Astrocyte of the spinal cord (primary cell): ENCODE measurements around the gene MAGI2.

Experiments
- DNase-seq: peaks from one replicate; pipeline ENCODE4 v3.0.0; 2011; ENCODE audit warnings: low read depth, low spot score
- H3K4me3 ChIP-seq: 2 replicates; pipeline ENCODE4 v1.5.1; 2011; ENCODE audit warnings: low read depth, mild to moderate bottlenecking, low read length, moderate library complexity
- in situ Hi-C: cut with HindIII; loops from 2 replicates; pipeline ENCODE4 v1.10.0; 2017; ENCODE audit warnings: low sequenced_read_pairs
- TF ChIP-seq, protein P1 (sequence below): IDR thresholded peaks from 2 replicates; pipeline ENCODE4 v1.5.1; 2012; ENCODE audit warnings: low read depth, mild to moderate bottlenecking, low read length, inconsistent platforms

Gene MAGI2

DNA sequence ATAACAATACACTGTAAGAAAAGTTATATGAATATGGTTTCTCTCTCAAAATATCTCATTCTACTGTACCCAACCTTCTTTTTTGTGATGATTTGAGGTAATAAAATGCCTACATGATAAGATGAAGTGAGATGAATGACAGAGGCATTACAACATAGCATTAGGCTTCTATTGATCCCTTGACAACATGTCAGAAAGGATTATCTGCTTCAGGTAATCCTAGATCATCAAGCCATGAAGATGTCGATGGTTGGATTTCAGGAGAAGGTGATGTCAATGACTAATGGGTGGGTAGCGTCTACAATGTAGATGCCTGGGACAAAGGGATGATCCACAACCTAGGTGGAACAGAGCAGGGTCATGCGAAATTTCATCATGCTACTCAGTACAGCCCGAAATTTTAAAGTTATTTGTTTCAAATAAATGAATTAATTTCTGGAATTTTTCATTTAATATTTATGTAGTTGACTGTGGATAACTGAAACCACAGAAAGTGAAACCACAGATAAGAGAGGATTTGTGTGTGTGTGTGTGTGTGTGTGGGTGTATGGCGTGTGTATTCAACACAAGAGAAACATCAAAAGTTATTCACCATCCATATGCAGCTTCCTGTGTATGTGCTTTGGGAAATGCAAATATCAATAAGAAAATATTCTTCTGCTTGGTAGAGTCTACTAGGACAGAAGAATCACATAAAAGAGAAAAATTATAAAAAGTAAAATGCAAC, 77.0 kb downstream of the MAGI2 start:
- TF ChIP-seq, protein P1, sequence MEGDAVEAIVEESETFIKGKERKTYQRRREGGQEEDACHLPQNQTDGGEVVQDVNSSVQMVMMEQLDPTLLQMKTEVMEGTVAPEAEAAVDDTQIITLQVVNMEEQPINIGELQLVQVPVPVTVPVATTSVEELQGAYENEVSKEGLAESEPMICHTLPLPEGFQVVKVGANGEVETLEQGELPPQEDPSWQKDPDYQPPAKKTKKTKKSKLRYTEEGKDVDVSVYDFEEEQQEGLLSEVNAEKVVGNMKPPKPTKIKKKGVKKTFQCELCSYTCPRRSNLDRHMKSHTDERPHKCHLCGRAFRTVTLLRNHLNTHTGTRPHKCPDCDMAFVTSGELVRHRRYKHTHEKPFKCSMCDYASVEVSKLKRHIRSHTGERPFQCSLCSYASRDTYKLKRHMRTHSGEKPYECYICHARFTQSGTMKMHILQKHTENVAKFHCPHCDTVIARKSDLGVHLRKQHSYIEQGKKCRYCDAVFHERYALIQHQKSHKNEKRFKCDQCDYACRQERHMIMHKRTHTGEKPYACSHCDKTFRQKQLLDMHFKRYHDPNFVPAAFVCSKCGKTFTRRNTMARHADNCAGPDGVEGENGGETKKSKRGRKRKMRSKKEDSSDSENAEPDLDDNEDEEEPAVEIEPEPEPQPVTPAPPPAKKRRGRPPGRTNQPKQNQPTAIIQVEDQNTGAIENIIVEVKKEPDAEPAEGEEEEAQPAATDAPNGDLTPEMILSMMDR = no peak
- no peak overlapping the region for H3K4me3 ChIP-seq
- no peak for DNase-seq
- in situ Hi-C loops = no loop called here

DNA sequence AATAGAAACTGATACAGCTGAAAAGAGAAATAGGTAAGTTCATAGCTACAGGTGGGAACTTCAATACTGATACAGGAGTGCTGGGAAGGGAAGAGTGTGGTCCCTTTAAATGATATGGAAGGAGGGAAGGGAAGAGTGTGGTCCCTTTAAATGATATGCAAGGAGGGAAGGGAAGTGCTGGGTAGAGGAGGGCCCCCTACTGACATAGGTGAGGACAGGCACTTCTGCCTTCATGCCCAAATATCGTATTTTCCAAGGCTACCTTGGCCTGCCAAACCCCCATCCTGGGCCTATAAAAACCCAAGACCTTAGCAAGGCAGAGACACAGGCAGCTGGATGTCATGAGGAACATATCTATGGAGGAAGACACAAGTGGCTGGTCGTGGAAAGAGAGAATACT, 92.3 kb downstream of the MAGI2 start:
- in situ Hi-C loops = no loop called here
- no peak overlapping the region for H3K4me3 ChIP-seq
- no peak for DNase-seq
- TF ChIP-seq, protein P1 = no peak

DNA sequence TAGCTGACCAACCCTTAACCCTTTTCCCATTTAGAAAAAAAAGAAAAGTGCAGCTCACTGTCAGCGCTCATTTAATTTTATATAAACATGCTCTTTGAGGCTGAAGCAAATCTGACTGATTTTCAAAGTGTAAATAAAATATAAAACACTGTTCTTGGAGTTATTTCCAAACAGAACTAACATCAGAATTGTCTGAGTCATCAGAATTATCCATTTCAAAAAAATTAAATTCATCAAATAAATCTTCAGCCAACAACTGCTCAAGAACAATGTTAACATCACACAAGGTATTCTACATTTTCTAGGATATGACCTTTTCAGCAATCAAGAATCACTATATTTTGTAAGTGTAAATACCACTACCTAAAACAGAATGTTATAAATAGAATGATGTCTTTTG, 93.6 kb downstream of the MAGI2 start:
- TF ChIP-seq, protein P1 = no peak
- DNase-seq = no peak
- H3K4me3 ChIP-seq = no peak overlapping the region
- in situ Hi-C loops = no loop called here

DNA sequence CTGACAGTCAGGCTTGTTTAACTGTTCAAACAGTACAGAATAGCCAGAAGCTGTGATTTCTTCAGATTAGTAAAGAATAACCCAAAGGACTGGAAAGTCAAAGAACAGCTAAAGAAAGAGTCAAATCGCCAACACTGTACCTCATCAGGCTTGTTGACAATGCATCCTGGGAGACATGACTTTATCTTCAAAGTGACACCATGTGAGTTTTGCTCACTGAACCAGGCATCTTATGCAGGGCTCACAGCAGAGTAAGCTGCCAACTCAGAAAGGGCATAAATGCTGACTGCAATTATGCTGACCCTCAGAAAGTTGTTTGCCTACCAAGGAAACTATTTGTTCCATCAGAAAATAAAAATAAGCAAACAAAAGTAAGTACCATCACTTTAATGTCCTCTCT, 96.4 kb downstream of the MAGI2 start:
- in situ Hi-C loops = no loop called here
- TF ChIP-seq, protein P1 = no peak
- no peak overlapping the region for H3K4me3 ChIP-seq
- no peak for DNase-seq

DNA sequence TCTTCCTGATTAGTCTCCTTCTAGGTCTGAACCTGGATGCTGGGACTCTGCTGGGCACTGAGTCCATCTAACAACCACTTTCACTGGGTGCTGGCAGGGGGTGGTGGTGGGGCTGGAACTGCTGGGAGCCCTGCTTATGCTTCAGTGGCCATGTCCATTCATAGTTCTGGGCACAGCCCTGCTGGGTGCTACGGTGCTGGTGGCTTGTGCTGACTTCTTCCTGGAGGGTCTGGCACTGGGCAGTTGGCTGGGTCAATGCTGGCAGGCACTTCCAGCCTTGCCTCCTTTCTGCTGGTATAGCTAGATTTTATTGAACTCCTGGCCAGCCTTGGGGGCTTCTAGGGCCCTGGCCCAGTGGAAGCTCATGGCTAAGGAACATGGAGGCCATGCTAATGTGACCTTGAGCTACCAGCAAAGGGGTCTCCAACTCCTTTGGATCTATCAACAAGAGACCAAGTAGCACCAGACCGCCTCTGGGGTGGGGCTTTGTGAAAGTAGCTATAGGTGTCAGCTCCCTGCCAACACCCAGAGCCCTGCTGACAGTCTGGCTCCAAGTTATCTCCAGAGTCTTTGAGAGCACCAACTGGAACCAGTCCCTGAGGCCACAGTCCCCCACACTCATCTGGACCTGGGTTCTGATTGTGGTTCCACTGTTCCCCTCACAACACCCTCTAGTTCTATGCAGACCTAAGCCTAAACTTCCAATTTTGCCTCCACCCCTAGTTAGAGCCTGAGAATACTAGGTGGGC, 99.6 kb downstream of the MAGI2 start:
- H3K4me3 ChIP-seq = no peak overlapping the region
- DNase-seq = no peak
- in situ Hi-C loops = no loop called here
- TF ChIP-seq, protein P1 = no peak

DNA sequence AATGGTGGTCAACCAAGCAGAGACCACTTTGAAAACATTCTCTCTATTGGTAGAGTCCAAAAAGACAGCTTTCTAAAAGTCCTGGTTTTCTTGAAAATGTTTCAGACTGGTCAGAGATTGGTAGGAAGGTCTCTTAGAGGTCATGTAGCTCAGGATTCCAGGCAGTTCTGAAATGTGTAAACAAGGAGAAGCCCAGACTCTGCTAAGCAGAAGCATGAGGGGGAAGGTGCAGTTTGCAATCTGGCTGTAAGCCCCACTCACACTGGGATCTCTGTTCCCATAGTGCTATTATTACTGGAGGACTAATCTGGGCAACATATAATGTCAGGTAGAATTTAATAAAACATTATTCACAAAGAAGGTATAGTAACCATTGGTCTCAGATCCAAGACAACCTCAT, 101.1 kb downstream of the MAGI2 start:
- H3K4me3 ChIP-seq = no peak overlapping the region
- in situ Hi-C loops = no loop called here
- TF ChIP-seq, protein P1 = no peak
- no peak for DNase-seq
